KOPT-K1 (cell line): ENCODE results near the gene SIM1.

ENCODE experiments used
- H3K27ac ChIP-seq: fragments of 200-600 bp; sonication (generic); 2 replicates; pipeline ENCODE4 v1.5.1; 2016; ENCODE audit warnings: antibody characterized with exemption, mild to moderate bottlenecking, low read depth, low read length; ENCODE audit not compliant: poor library complexity, severe bottlenecking
- H3K36me3 ChIP-seq: fragments of 200-600 bp; sonication (generic); 2 replicates; pipeline ENCODE4 v1.5.1; 2017; ENCODE audit warnings: antibody characterized with exemption, mild to moderate bottlenecking, low read length, moderate library complexity; ENCODE audit not compliant: insufficient read depth
- H3K9me3 ChIP-seq: fragments of 200-600 bp; sonication (generic); 2 replicates; pipeline ENCODE4 v1.5.1; 2017; ENCODE audit warnings: antibody characterized with exemption, low read length, mild to moderate bottlenecking; ENCODE audit not compliant: insufficient read depth, poor library complexity, severe bottlenecking

Gene SIM1

GRCh38 chr6:100427452-100427851, 37.3 kb downstream of the SIM1 start:
- Histone ChIP-seq H3K9me3 (no peaks in the 10 kb centered on the region), H3K36me3 (no peaks in the 10 kb centered on the region), H3K27ac (no peak overlapping the region)

- Histone ChIP-seq H3K27ac (no peak overlapping the region), H3K36me3 (no peaks in the 10 kb centered on the region), H3K9me3 (no peaks in the 10 kb centered on the region)
These were observed 37.9 kb downstream of the SIM1 start for GRCh38 chr6:100426744-100427338.

- Histone ChIP-seq H3K9me3 (no peaks in the 10 kb centered on the region), H3K27ac (no peak overlapping the region), H3K36me3 (no peaks in the 10 kb centered on the region)
These were observed 38.5 kb downstream of the SIM1 start for GRCh38 chr6:100426241-100426640.

GRCh38 chr6:100420711-100421110, 44.0 kb downstream of the SIM1 start:
- Histone ChIP-seq H3K36me3 (no peaks in the 10 kb centered on the region), H3K9me3 (no peaks in the 10 kb centered on the region), H3K27ac (no peak overlapping the region)

GRCh38 chr6:100417036-100417435, 47.7 kb downstream of the SIM1 start:
- Histone ChIP-seq H3K27ac (no peak overlapping the region), H3K36me3 (no peaks in the 10 kb centered on the region), H3K9me3 (no peaks in the 10 kb centered on the region)

- H3K9me3 ChIP-seq = no peaks in the 10 kb centered on the region
- H3K36me3 ChIP-seq = no peaks in the 10 kb centered on the region
- H3K27ac ChIP-seq = no peak overlapping the region
These were observed 49.0 kb downstream of the SIM1 start for GRCh38 chr6:100415768-100416167.

GRCh38 chr6:100412872-100413271, 51.8 kb downstream of the SIM1 start:
- Histone ChIP-seq H3K27ac (no peak overlapping the region), H3K36me3 (no peaks in the 10 kb centered on the region), H3K9me3 (no peaks in the 10 kb centered on the region)

GRCh38 chr6:100404051-100404450, 60.7 kb downstream of the SIM1 start:
- Histone ChIP-seq H3K36me3 (no peaks in the 10 kb centered on the region), H3K9me3 (no peaks in the 10 kb centered on the region), H3K27ac (no peak overlapping the region)

GRCh38 chr6:100393493-100393892, 71.2 kb downstream of the SIM1 start:
- Histone ChIP-seq H3K36me3 (no peaks in the 10 kb centered on the region), H3K27ac (no peak overlapping the region), H3K9me3 (no peaks in the 10 kb centered on the region)

- H3K9me3 ChIP-seq = no peaks in the 10 kb centered on the region
- no peak overlapping the region for H3K27ac ChIP-seq
- H3K36me3 ChIP-seq = no peaks in the 10 kb centered on the region
These were observed 72.3 kb downstream of the SIM1 start for GRCh38 chr6:100392423-100392822.

GRCh38 chr6:100388868-100389519, 75.7 kb downstream of the SIM1 start:
- Histone ChIP-seq H3K27ac (no peak overlapping the region), H3K36me3 (no peaks in the 10 kb centered on the region), H3K9me3 (no peaks in the 10 kb centered on the region)

- Histone ChIP-seq H3K9me3 (no peaks in the 10 kb centered on the region), H3K27ac (no peak overlapping the region), H3K36me3 (no peaks in the 10 kb centered on the region)
These were observed 81.9 kb downstream of the SIM1 start for GRCh38 chr6:100382767-100383195.

- no peaks in the 10 kb centered on the region for H3K9me3 ChIP-seq
- H3K36me3 ChIP-seq = no peaks in the 10 kb centered on the region
- H3K27ac ChIP-seq = no peak overlapping the region
These were observed 82.7 kb downstream of the SIM1 start for GRCh38 chr6:100382031-100382430.

GRCh38 chr6:100381111-100381510, 83.6 kb downstream of the SIM1 start:
- H3K36me3 ChIP-seq = no peaks in the 10 kb centered on the region
- no peaks in the 10 kb centered on the region for H3K9me3 ChIP-seq
- no peak overlapping the region for H3K27ac ChIP-seq

GRCh38 chr6:100379386-100379785, 85.3 kb downstream of the SIM1 start:
- Histone ChIP-seq H3K27ac (no peak overlapping the region), H3K36me3 (no peaks in the 10 kb centered on the region), H3K9me3 (no peaks in the 10 kb centered on the region)

- H3K36me3 ChIP-seq = no peaks in the 10 kb centered on the region
- H3K27ac ChIP-seq = no peak overlapping the region
- H3K9me3 ChIP-seq = no peaks in the 10 kb centered on the region
These were observed 86.1 kb downstream of the SIM1 start for GRCh38 chr6:100378576-100378975.
